ENCODE results near the gene HOXB8. TPM values are rescaled to one million over a fixed set of nuclear protein-coding genes. Genes with fewer than 3 reads are reported as not detected.

The HOXB8 gene
- total and polyA plus RNA-seq, 12 donors = 0.55 TPM; not detected in 11

- intact Hi-C loops (cut with DNase I) = no loop called here
- WGBS, 2 donors = 12 to 17% methylated on average over 11 of the region's 11 CpGs
- no peaks in the 10 kb centered on the region for H3K9me3 ChIP-seq
- no peak for ATAC-seq
- TF ChIP-seq CTCF (IDR thresholded peaks at IDR 0.05) = no peak
- peaks cover 7 to 37% (median 32%) of the 10 kb centered on the region in 9 donors for H3K4me1 ChIP-seq
- no peak overlapping the region for H3K4me3 ChIP-seq
- H3K27ac ChIP-seq = no peak overlapping the region
- peaks cover 65 to 100% (median 100%) of the 10 kb centered on the region in 7 donors for H3K27me3 ChIP-seq
- H3K36me3 ChIP-seq = no peaks in the 10 kb centered on the region
- DNase-seq = no peak
These were observed 7.8 kb upstream of the HOXB8 start for GRCh38 chr17:48622857-48623256.

GRCh38 chr17:48621410-48622392 lies 6.6 kb upstream of the HOXB8 start:
- no peak for TF ChIP-seq CTCF (IDR thresholded peaks at IDR 0.05)
- no peaks in the 10 kb centered on the region for H3K9me3 ChIP-seq
- H3K36me3 ChIP-seq = no peaks in the 10 kb centered on the region
- peaks cover 7 to 36% (median 30%) of the 10 kb centered on the region in 9 donors for H3K4me1 ChIP-seq
- intact Hi-C loops (cut with DNase I) = no loop called here
- H3K27me3 ChIP-seq = peaks cover 69 to 100% (median 100%) of the 10 kb centered on the region in 7 donors
- H3K4me3 ChIP-seq = no peak overlapping the region
- WGBS, 2 donors = 7 to 12% methylated on average over 41 of the region's 41 CpGs
- no peak overlapping the region for H3K27ac ChIP-seq
- DNase-seq (no peak), ATAC-seq (no peak)

- TF ChIP-seq CTCF (IDR thresholded peaks at IDR 0.05) = no peak
- DNase-seq (no peak), ATAC-seq (no peak)
- no peak overlapping the region for H3K4me3 ChIP-seq
- WGBS, 2 donors = 20 to 28% methylated on average over 6 of the region's 6 CpGs
- no peaks in the 10 kb centered on the region for H3K9me3 ChIP-seq
- H3K27me3 ChIP-seq = peaks cover 80 to 100% (median 100%) of the 10 kb centered on the region in 7 donors
- intact Hi-C loops (cut with DNase I) = no loop called here
- H3K36me3 ChIP-seq = peaks cover 0 to 2% (median 0%) of the 10 kb centered on the region in 9 donors
- H3K27ac ChIP-seq = no peak overlapping the region
- H3K4me1 ChIP-seq = peaks cover 3 to 28% (median 19%) of the 10 kb centered on the region in 9 donors
These were observed 5.5 kb upstream of the HOXB8 start for GRCh38 chr17:48620461-48621139.

GRCh38 chr17:48619826-48620449 lies 4.8 kb upstream of the HOXB8 start:
- intact Hi-C loops (cut with DNase I) = loop anchor here in 9 of 10 donors (5.0 to 10.0 kb wide), 8 partner anchors 268 to 595 kb away; no protein-coding TSS in a partner anchor

More at GRCh38 chr17:48619826-48620449, 4.8 kb upstream of the HOXB8 start:
- H3K9me3 ChIP-seq = no peaks in the 10 kb centered on the region
- H3K36me3 ChIP-seq = peaks cover 0 to 5% (median 0%) of the 10 kb centered on the region in 9 donors
- DNase-seq (no peak), ATAC-seq (no peak)
- peaks cover 0 to 23% (median 12%) of the 10 kb centered on the region in 9 donors for H3K4me1 ChIP-seq
- no peak for TF ChIP-seq CTCF (IDR thresholded peaks at IDR 0.05)
- H3K27me3 ChIP-seq = peaks cover 78 to 100% (median 100%) of the 10 kb centered on the region in 7 donors
- 9 to 20% methylated on average over 32 of the region's 32 CpGs for WGBS, 2 donors
- no peak overlapping the region for H3K27ac ChIP-seq
- no peak overlapping the region for H3K4me3 ChIP-seq
